PC-9 (cell line): ENCODE measurements around the gene SDHAF2. TPM values are rescaled to one million over a fixed set of nuclear protein-coding genes. Genes with fewer than 3 reads are reported as not detected.

Experiments
- BruUV-seq: library from RNA; stranded (reverse); fragments of 400-500 nt; replicated peaks from 2 replicates; lab custom pipeline; 2021; lab: Mats Ljungman, UMichigan
- CTCF ChIA-PET: fragments of 300-600 bp; sonication (Branson Sonifier 250); formaldehyde crosslinking; loops from one replicate; lab custom pipeline; 2022; ENCODE audit warnings: antibody characterized with exemption; lab: Charles Lee
- POLR2A ChIA-PET: fragments of 300-600 bp; sonication (Branson Sonifier 250); formaldehyde crosslinking; loops from one replicate; lab custom pipeline; 2022; ENCODE audit warnings: antibody characterized with exemption; ENCODE audit not compliant: unreplicated experiment; lab: Charles Lee
- DNase-seq, 2 experiments: peaks; one replicate each; pipeline versions ENCODE4 v3.0.0 to v3.0.0-alpha.2; 2015 to 2022; ENCODE audit warnings: mixed read lengths in 1 of 2
- H2AFZ ChIP-seq: fragments of 200-600 bp; sonication (generic); 2 replicates; pipeline ENCODE4 v1.8.1; 2017; ENCODE audit warnings: antibody characterized with exemption
- H3F3A ChIP-seq: fragments of 200-600 bp; sonication (generic); 2 replicates; pipeline ENCODE4 v1.8.1; 2017; ENCODE audit warnings: antibody characterized with exemption, mild to moderate bottlenecking, low read depth; ENCODE audit not compliant: insufficient read depth
- H3K27ac ChIP-seq: fragments of 200-600 bp; sonication (generic); 2 replicates; pipeline ENCODE4 v1.6.1; 2016; ENCODE audit warnings: mixed run types
- H3K27me3 ChIP-seq: fragments of 200-600 bp; sonication (generic); 2 replicates; pipeline ENCODE4 v1.6.1; 2016; ENCODE audit warnings: low read depth, mixed run types; ENCODE audit not compliant: insufficient read depth
- H3K36me3 ChIP-seq: fragments of 200-600 bp; sonication (generic); 2 replicates; pipeline ENCODE4 v1.6.1; 2016; ENCODE audit warnings: low read depth, mixed run types
- H3K4me1 ChIP-seq: fragments of 200-600 bp; sonication (generic); replicated peaks from 2 replicates; pipeline ENCODE4 v1.6.1; 2016; ENCODE audit warnings: mixed run types; ENCODE audit not compliant: insufficient read depth
- H3K4me2 ChIP-seq: fragments of 200-600 bp; sonication (generic); 2 replicates; pipeline ENCODE4 v1.6.1; 2017; ENCODE audit warnings: mixed run types
- H3K4me3 ChIP-seq: fragments of 200-600 bp; sonication (generic); 2 replicates; pipeline ENCODE4 v1.6.1; 2016; ENCODE audit warnings: mixed run types
- H3K79me2 ChIP-seq: fragments of 200-600 bp; sonication (generic); 2 replicates; pipeline ENCODE4 v1.6.1; 2017; ENCODE audit warnings: low read depth, mixed run types
- H3K9me2 ChIP-seq: fragments of 200-600 bp; sonication (generic); 2 replicates; pipeline ENCODE4 v1.8.1; 2017; ENCODE audit warnings: mild to moderate bottlenecking; ENCODE audit not compliant: insufficient read depth
- H3K9me3 ChIP-seq: fragments of 200-600 bp; sonication (generic); 2 replicates; pipeline ENCODE4 v1.8.1; 2016; ENCODE audit warnings: low read depth; ENCODE audit not compliant: insufficient read depth
- H4K20me1 ChIP-seq: fragments of 200-600 bp; sonication (generic); 2 replicates; pipeline ENCODE4 v1.8.1; 2017; ENCODE audit not compliant: insufficient read depth
- EZH2 ChIP-seq: fragments of 200-600 bp; sonication (generic); IDR thresholded peaks from 2 replicates; pipeline ENCODE4 v1.8.0; 2017; ENCODE audit warnings: antibody characterized with exemption, low read depth
- intact Hi-C: fragments of 100-400 bp; cut with micrococcal nuclease; formaldehyde crosslinking; loops from one replicate; pipeline ENCODE4 v1.10.0; 2022; ENCODE audit not compliant: unreplicated experiment
- total RNA-seq: library from RNA; stranded (reverse); gene quantifications from 2 replicates; pipeline ENCODE4 v1.2.3, GENCODE V29; 2021
- TF ChIP-seq, protein P1 (sequence below): fragments of 200-600 bp; sonication (generic); conservative IDR thresholded peaks from 2 replicates; pipeline ENCODE4 v1.6.1; 2017; ENCODE audit warnings: mixed run types, antibody characterized with exemption, mild to moderate bottlenecking, moderate library complexity

The SDHAF2 gene
- total RNA-seq, 1 experiment from 2014 or later, result 38.3 TPM

DNA sequence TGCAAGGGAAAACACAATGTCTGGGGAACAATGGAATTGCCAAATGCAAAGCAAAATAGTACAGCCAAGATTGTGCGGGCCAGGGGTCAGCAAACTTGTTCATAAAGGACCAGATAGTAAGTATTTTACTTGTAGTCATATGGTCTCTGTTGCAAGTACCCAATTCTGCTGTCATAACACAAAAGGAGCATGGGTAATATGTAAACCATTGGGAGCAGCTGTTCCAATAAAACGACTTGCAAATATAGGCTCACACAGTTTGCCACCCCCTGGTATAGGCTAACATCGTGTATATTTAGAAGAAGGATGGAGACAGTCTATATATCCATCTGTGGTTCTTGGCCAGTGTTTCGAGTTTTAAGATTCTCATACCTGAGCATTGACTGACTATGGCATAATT lies 15.6 kb downstream of the SDHAF2 start:
- H3F3A ChIP-seq, result peaks cover 15% of the 10 kb centered on the region
- no peak overlapping the region for H3K4me3 ChIP-seq
- H3K9me2 ChIP-seq, result no peaks in the 10 kb centered on the region
- intact Hi-C loops, result no loop called here
- no peaks in the 10 kb centered on the region for H3K9me3 ChIP-seq
- H2AFZ ChIP-seq, result no peak overlapping the region
- POLR2A ChIA-PET, result interaction anchor here (0.6 kb wide), 1 partner anchor 41 kb away, joined by 3 read pairs; no protein-coding TSS in a partner anchor
- CTCF ChIA-PET, result interaction anchor here (0.6 to 2.3 kb wide), 9 partner anchors 10 to 193 kb away, joined by 3 to 20 read pairs (median 6); no protein-coding TSS in a partner anchor
- BruUV-seq, result no TSS peak
- H3K27me3 ChIP-seq, result no peaks in the 10 kb centered on the region
- H3K4me1 ChIP-seq, result no peaks in the 10 kb centered on the region
- H3K27ac ChIP-seq, result no peak overlapping the region
- H3K4me2 ChIP-seq, result no peak overlapping the region
- peaks cover 2% of the 10 kb centered on the region; the same call in 1 of the 2 replicates for H3K79me2 ChIP-seq
- H3K36me3 ChIP-seq, result peaks cover 15% of the 10 kb centered on the region
- TF ChIP-seq EZH2, result no peak
- TF ChIP-seq, protein P1, sequence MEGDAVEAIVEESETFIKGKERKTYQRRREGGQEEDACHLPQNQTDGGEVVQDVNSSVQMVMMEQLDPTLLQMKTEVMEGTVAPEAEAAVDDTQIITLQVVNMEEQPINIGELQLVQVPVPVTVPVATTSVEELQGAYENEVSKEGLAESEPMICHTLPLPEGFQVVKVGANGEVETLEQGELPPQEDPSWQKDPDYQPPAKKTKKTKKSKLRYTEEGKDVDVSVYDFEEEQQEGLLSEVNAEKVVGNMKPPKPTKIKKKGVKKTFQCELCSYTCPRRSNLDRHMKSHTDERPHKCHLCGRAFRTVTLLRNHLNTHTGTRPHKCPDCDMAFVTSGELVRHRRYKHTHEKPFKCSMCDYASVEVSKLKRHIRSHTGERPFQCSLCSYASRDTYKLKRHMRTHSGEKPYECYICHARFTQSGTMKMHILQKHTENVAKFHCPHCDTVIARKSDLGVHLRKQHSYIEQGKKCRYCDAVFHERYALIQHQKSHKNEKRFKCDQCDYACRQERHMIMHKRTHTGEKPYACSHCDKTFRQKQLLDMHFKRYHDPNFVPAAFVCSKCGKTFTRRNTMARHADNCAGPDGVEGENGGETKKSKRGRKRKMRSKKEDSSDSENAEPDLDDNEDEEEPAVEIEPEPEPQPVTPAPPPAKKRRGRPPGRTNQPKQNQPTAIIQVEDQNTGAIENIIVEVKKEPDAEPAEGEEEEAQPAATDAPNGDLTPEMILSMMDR, result no peak
- peaks cover 39% of the 10 kb centered on the region for H4K20me1 ChIP-seq
- DNase-seq, result no peak

DNA sequence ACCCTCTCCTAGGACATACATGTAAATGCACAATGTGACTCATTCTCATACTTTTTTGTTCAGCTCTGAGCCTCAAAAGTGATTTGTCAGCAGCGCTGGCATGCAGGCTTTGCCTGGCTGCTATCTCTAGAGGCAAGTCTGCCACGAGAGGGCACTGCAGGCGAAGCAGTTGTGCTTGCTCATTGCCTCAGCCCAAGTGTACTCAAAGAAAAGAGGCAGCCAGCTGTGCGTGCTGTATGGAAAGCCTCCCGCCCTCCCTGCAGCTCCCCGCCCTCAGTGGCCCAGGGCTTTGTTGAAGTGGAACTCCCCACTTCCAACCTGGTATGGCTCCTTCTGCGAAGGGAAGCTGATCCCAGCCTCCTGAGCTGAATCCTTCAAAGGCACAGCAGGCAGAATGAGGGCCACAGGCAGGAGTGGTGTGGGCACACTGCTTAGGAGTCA lies 16.3 kb downstream of the SDHAF2 start:
- Histone ChIP-seq H3K27ac (no peak overlapping the region), H2AFZ (no peak overlapping the region), H3K27me3 (no peaks in the 10 kb centered on the region), H3K79me2 (peaks cover 2% of the 10 kb centered on the region; the same call in 1 of the 2 replicates), H3F3A (peaks cover 15% of the 10 kb centered on the region), H3K36me3 (peaks cover 11% of the 10 kb centered on the region; the same call in 1 of the 2 replicates), H3K4me2 (no peak overlapping the region), H3K9me2 (no peaks in the 10 kb centered on the region), H3K4me3 (no peak overlapping the region), H3K4me1 (no peaks in the 10 kb centered on the region), H3K9me3 (no peaks in the 10 kb centered on the region), H4K20me1 (peaks cover 39% of the 10 kb centered on the region)
- POLR2A ChIA-PET, result interaction anchor here (0.6 to 0.7 kb wide), 2 partner anchors 41 to 110 kb away, joined by 3 to 4 read pairs; no protein-coding TSS in a partner anchor
- DNase-seq, result peak; percentile 82 to 90
- CTCF ChIA-PET, result interaction anchor here (0.6 to 2.3 kb wide), 11 partner anchors 11 to 192 kb away, joined by 3 to 20 read pairs (median 6); no protein-coding TSS in a partner anchor
- intact Hi-C loops, result loop anchor here (1.0 kb wide), 5 partner anchors 71 to 287 kb away; no protein-coding TSS in a partner anchor
- BruUV-seq, result no TSS peak
- TF ChIP-seq, protein P1, result peak; percentile 91
- no peak for TF ChIP-seq EZH2

DNA sequence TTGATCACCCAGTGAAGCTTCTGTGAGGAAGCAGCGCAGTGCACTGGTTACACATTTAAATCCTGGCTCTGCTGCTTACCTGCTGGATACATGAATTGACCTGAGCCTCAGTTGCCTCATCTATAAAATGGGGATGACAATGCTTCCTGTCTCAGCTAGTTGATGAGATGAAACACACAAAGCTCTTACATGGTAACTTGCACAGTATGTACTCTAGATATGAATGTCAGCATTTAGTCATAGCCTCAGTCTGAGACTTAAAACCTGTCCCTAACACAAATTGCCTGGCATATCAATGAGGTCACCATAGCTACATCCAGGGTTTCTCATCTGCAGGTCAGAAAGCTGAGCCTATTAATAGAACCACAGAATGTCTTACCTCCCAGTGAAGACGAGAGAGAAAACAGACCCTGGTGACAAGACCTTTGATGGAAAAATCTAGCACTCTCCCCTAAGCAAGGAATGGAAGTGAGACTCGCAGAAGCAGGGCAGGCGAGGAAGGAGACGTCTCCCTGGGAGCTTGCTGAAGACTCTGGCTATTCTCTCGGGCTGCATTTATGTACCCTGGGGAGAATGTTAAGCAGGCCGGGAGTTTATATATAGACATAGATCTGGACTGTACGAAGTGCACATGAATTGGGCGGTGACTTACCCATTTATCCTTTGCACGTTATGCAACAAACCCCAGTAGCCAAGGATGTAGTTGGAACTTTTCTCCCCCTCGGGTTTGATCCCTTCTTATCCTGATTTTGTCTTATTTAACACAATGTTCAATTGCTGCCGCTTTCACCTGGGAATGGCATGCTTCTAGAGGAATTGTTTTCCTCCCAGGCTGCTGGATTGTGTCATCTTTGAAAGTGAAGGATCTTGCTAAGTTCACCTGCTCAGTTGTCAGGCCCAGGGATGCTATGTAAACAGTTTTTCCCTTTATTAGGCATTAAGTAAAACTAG lies 18.0 kb downstream of the SDHAF2 start:
- H3K79me2 ChIP-seq, result no peaks in the 10 kb centered on the region
- H3K9me2 ChIP-seq, result no peaks in the 10 kb centered on the region
- H3K4me3 ChIP-seq, result no peak overlapping the region
- H3K27ac ChIP-seq, result no peak overlapping the region
- peaks cover 11% of the 10 kb centered on the region; the same call in 1 of the 2 replicates for H3K36me3 ChIP-seq
- no peak overlapping the region for H2AFZ ChIP-seq
- POLR2A ChIA-PET, result interaction anchor here (0.6 kb wide), 1 partner anchor 659 kb away, joined by 4 read pairs; no protein-coding TSS in a partner anchor
- BruUV-seq, result no TSS peak
- no peaks in the 10 kb centered on the region for H3K27me3 ChIP-seq
- no peaks in the 10 kb centered on the region for H3K9me3 ChIP-seq
- intact Hi-C loops, result no loop called here
- CTCF ChIA-PET, result interaction anchor here (0.5 to 2.3 kb wide), 5 partner anchors 55 to 190 kb away, joined by 3 to 20 read pairs (median 13); no protein-coding TSS in a partner anchor
- peaks cover 34% of the 10 kb centered on the region for H4K20me1 ChIP-seq
- DNase-seq, result no peak
- TF ChIP-seq, protein P1, result no peak
- TF ChIP-seq EZH2, result no peak
- H3K4me2 ChIP-seq, result no peak overlapping the region
- H3K4me1 ChIP-seq, result no peaks in the 10 kb centered on the region
- H3F3A ChIP-seq, result peaks cover 15% of the 10 kb centered on the region
